T-helper 1 cell treated with Interleukin-12 subunit alpha and Interleukin-12 subunit beta and Interleukin-4 antibody, amounts not matched to agents 30 μg/mL and 1 μg/mL, for 36 hours (primary cell): ENCODE data around the gene CD22.
A peak's percentile ranks its signal among the peaks of the same experiment; 100 is the strongest.

Source experiments
- H3K27ac Mint-ChIP-seq: one replicate; pipeline ENCODE4 v1.8.0; 2021; ENCODE audit warnings: mild to moderate bottlenecking, mixed read lengths
- H3K27me3 Mint-ChIP-seq: one replicate; pipeline ENCODE4 v1.8.0; 2021; ENCODE audit warnings: low read depth, mixed read lengths
- H3K36me3 Mint-ChIP-seq: one replicate; pipeline ENCODE4 v1.8.0; 2021; ENCODE audit warnings: low read depth, mixed read lengths
- H3K4me1 Mint-ChIP-seq: one replicate; pipeline ENCODE4 v1.8.0; 2021; ENCODE audit warnings: low read depth, mixed read lengths
- H3K4me3 Mint-ChIP-seq: one replicate; pipeline ENCODE4 v1.8.0; 2021; ENCODE audit warnings: mild to moderate bottlenecking, moderate library complexity, mixed read lengths
- H3K9me3 Mint-ChIP-seq: one replicate; pipeline ENCODE4 v1.8.0; 2021; ENCODE audit warnings: mixed read lengths

Gene CD22

DNA sequence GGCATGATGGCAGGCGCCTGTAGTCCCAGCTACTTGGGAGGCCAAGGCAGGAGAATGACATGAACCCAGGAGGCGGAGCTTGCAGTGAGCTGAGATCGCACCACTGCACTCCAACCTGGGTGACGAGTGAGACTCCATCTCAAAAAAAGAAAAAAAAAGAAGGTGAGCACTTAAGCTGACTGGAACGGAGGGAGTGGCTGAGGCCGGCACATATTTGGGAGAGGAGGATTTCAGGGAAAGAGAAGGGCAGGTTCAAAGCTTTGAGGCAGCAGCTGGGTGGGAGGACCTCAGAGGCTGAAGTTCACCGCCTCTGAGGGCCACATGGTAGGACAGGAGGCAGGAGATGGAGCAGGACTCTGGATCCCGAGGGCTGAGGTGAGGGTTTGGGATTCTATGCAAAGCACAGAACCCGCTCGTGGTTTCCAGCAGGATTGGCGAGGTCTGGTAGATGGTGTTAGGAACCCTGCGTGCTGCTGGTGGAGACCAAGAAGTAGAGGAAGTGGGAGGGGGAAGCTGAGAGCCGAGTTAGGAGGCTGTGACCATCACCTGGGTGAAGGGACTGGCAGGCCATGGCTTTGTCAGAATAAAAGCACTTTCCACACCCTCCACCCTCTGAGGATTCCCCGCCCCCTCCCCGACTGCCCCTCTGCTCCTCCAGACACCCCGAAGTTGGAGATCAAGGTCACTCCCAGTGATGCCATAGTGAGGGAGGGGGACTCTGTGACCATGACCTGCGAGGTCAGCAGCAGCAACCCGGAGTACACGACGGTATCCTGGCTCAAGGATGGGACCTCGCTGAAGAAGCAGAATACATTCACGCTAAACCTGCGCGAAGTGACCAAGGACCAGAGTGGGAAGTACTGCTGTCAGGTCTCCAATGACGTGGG, 8.4 kb downstream of the CD22 start:
- peaks cover 12% of the 10 kb centered on the region for H3K4me1 Mint-ChIP-seq
- H3K9me3 Mint-ChIP-seq, result no peaks in the 10 kb centered on the region
- H3K27me3 Mint-ChIP-seq, result peaks cover 2% of the 10 kb centered on the region
- no peak overlapping the region for H3K27ac Mint-ChIP-seq
- H3K36me3 Mint-ChIP-seq, result no peaks in the 10 kb centered on the region
- no peak overlapping the region for H3K4me3 Mint-ChIP-seq

DNA sequence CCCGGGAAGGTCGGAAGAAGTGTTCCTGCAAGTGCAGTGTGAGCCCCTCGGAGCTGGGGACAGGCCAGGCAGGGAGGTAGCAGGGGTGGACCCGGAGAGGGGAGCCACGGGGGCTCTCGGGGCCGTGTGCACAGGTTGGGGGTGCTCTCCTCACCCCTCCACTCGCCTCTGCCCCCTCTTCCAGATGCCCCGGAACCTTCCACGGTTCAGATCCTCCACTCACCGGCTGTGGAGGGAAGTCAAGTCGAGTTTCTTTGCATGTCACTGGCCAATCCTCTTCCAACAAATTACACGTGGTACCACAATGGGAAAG, 9.0 kb downstream of the CD22 start:
- Mint-ChIP-seq H3K27ac (no peak overlapping the region), H3K36me3 (no peaks in the 10 kb centered on the region), H3K4me1 (peaks cover 7% of the 10 kb centered on the region), H3K4me3 (no peak overlapping the region), H3K9me3 (no peaks in the 10 kb centered on the region), H3K27me3 (peaks cover 5% of the 10 kb centered on the region)

DNA sequence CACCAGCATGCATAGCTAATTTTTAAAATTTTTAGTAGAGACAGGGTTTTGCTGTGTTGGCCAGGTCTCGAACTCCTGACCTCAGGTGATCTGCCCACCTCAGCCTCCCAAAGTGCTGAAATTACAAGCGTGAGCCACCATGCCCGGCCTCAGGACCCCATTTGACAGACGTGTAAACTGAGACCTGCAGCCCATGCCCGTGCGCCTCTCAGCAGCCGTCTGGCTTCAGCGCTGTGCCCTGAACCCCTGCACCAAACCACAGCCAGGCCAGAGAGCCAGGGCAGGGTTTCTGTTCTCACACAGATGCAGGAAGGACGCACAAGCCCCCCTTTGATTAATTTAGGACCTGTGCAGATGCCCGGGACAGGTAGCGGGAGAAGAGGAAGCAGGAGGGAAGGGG, 11.4 kb downstream of the CD22 start:
- H3K4me1 Mint-ChIP-seq, result no peaks in the 10 kb centered on the region
- no peak overlapping the region for H3K4me3 Mint-ChIP-seq
- no peaks in the 10 kb centered on the region for H3K36me3 Mint-ChIP-seq
- no peak overlapping the region for H3K27ac Mint-ChIP-seq
- no peaks in the 10 kb centered on the region for H3K9me3 Mint-ChIP-seq
- peaks cover 15% of the 10 kb centered on the region for H3K27me3 Mint-ChIP-seq

GRCh38 chr19:35341006-35341405, 12.0 kb downstream of the CD22 start:
- no peaks in the 10 kb centered on the region for H3K9me3 Mint-ChIP-seq
- no peak overlapping the region for H3K4me3 Mint-ChIP-seq
- H3K27me3 Mint-ChIP-seq, result peaks cover 18% of the 10 kb centered on the region
- peaks cover 5% of the 10 kb centered on the region for H3K4me1 Mint-ChIP-seq
- H3K27ac Mint-ChIP-seq, result no peak overlapping the region
- H3K36me3 Mint-ChIP-seq, result no peaks in the 10 kb centered on the region

- Mint-ChIP-seq H3K4me1 (peaks cover 12% of the 10 kb centered on the region), H3K4me3 (no peak overlapping the region), H3K27ac (no peak overlapping the region), H3K27me3 (peaks cover 18% of the 10 kb centered on the region), H3K36me3 (no peaks in the 10 kb centered on the region), H3K9me3 (no peaks in the 10 kb centered on the region)
Measured at GRCh38 chr19:35341565-35342225, 12.7 kb downstream of the CD22 start.

DNA sequence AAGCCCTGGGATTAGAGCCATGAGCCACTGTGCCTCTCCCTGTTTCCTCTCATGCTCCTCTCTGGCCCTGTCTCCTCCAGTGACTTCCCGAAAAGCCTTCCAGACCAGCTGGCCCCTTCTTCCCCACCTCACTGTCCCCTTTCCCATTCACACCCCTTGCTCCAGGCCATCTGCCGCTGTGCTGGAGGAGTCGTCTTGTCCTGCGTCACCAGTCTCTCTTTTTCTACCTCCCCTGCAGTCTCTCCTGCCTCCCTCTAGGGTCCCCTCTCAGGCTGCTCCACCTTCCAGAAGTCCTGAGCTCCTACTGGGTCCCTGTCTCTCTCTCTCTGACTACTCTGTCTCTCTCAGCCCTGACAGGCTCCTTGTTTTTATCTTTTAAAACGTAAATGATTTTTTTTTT, 13.4 kb downstream of the CD22 start:
- Mint-ChIP-seq H3K27ac (no peak overlapping the region), H3K4me1 (peaks cover 19% of the 10 kb centered on the region), H3K36me3 (no peaks in the 10 kb centered on the region), H3K27me3 (peaks cover 18% of the 10 kb centered on the region), H3K9me3 (no peaks in the 10 kb centered on the region), H3K4me3 (no peak overlapping the region)

- peaks cover 18% of the 10 kb centered on the region for H3K27me3 Mint-ChIP-seq
- peaks cover 32% of the 10 kb centered on the region for H3K4me1 Mint-ChIP-seq
- no peaks in the 10 kb centered on the region for H3K36me3 Mint-ChIP-seq
- H3K4me3 Mint-ChIP-seq, result no peak overlapping the region
- no peak overlapping the region for H3K27ac Mint-ChIP-seq
- H3K9me3 Mint-ChIP-seq, result no peaks in the 10 kb centered on the region
Measured at GRCh38 chr19:35344511-35345031, 15.6 kb downstream of the CD22 start.

GRCh38 chr19:35345671-35346111, 16.7 kb downstream of the CD22 start:
- H3K9me3 Mint-ChIP-seq, result no peaks in the 10 kb centered on the region
- no peaks in the 10 kb centered on the region for H3K36me3 Mint-ChIP-seq
- peak overlapping the region; percentile 53 for H3K27ac Mint-ChIP-seq
- H3K27me3 Mint-ChIP-seq, result peaks cover 18% of the 10 kb centered on the region
- peaks cover 34% of the 10 kb centered on the region for H3K4me1 Mint-ChIP-seq
- H3K4me3 Mint-ChIP-seq, result no peak overlapping the region

DNA sequence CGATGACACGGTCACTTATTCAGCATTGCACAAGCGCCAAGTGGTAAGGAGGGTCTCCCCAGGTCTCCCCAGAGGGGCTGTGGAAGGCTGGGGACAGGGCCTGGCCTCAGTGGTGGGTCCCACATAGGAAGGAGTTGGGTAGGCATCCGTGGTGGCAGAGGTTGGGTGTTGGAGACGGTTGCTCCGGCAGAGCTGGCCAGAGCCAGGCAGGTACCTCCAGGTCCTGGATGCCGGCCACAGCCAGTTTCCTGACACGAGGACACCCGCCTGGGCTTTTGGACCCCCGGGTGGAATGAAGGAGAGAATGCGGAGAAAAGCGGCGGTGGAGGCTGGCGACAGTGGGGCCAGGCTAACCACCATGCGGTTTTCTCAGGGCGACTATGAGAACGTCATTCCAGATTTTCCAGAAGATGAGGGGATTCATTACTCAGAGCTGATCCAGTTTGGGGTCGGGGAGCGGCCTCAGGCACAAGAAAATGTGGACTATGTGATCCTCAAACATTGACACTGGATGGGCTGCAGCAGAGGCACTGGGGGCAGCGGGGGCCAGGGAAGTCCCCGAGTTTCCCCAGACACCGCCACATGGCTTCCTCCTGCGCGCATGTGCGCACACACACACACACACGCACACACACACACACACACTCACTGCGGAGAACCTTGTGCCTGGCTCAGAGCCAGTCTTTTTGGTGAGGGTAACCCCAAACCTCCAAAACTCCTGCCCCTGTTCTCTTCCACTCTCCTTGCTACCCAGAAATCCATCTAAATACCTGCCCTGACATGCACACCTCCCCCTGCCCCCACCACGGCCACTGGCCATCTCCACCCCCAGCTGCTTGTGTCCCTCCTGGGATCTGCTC, 17.4 kb downstream of the CD22 start:
- peaks cover 18% of the 10 kb centered on the region for H3K27me3 Mint-ChIP-seq
- H3K27ac Mint-ChIP-seq, result peak overlapping the region; percentile 78
- H3K36me3 Mint-ChIP-seq, result no peaks in the 10 kb centered on the region
- no peaks in the 10 kb centered on the region for H3K9me3 Mint-ChIP-seq
- peaks cover 34% of the 10 kb centered on the region for H3K4me1 Mint-ChIP-seq
- peak overlapping the region; percentile 67 for H3K4me3 Mint-ChIP-seq

DNA sequence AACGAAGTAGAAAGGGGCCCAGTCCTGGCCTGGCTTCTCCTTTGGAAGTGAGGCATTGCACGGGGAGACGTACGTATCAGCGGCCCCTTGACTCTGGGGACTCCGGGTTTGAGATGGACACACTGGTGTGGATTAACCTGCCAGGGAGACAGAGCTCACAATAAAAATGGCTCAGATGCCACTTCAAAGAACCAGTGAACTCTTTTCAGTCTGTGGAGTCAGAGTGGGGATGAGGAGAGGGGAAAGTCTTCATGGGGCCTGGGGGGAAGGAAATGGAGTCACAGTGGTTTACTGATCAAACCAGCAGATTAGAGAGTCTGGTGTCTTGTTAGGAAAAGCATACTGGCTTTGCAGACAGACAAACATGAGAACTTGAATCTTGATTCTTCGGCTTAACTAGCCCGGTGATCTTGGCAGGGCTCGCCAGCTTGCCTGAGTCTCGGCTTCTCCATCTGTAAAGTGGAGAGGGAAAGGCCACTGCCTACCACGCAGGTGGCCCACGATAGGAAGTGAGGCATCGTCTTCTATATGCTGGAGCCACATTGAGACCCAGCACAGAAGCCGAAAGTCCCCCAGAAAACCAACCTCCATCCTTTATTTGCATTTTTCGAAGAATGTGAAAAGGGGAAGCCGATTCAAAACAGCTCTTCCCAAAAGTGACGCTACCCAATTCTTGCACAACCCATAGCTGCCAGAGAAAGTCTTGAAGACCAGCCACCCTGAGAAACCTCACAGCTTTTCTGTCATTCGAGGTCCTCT, 18.4 kb downstream of the CD22 start, which contains the start of gene FFAR1:
FFAR1 (plus strand) TSS at position 732 of the 759 bp plus-strand sequence. CDS start 3,650 bp downstream, outside the sequence.
- Mint-ChIP-seq H3K27ac (peak within 1 kb of the TSS; percentile 78), H3K4me1 (peaks cover 34% of the 10 kb centered on the region), H3K27me3 (peaks cover 16% of the 10 kb centered on the region), H3K9me3 (no peaks in the 10 kb centered on the region), H3K4me3 (peak within 1 kb of the TSS; percentile 67), H3K36me3 (no peaks in the 10 kb centered on the region)

DNA sequence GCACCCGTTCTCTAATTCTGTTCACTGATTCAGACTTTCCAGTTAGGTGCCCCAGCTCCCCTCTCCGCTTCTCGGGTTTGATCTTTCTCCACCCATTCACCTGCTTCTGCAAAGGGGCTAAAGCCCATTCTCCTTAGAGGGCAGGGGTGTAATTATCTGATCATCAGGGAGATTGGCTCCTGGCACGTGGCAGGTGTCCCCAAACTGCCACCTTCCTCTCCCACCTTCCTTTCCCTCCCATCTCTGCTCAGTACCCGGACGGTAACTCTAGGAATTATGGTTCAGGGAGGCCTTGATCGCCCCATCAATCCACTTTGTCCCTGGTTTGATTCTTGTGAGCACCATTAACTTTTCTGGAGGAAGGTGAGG, 18.9 kb downstream of the CD22 start:
- peaks cover 38% of the 10 kb centered on the region for H3K4me1 Mint-ChIP-seq
- peak overlapping the region; percentile 67 for H3K4me3 Mint-ChIP-seq
- H3K9me3 Mint-ChIP-seq, result no peaks in the 10 kb centered on the region
- peaks cover 13% of the 10 kb centered on the region for H3K27me3 Mint-ChIP-seq
- H3K27ac Mint-ChIP-seq, result peak overlapping the region; percentile 78
- no peaks in the 10 kb centered on the region for H3K36me3 Mint-ChIP-seq

GRCh38 chr19:35348911-35349611, 20.1 kb downstream of the CD22 start:
- H3K27ac Mint-ChIP-seq, result no peak overlapping the region
- H3K9me3 Mint-ChIP-seq, result no peaks in the 10 kb centered on the region
- H3K36me3 Mint-ChIP-seq, result no peaks in the 10 kb centered on the region
- H3K27me3 Mint-ChIP-seq, result peaks cover 8% of the 10 kb centered on the region
- H3K4me3 Mint-ChIP-seq, result no peak overlapping the region
- H3K4me1 Mint-ChIP-seq, result peaks cover 39% of the 10 kb centered on the region
